ENCODE results near the gene VEGFA.

Gene VEGFA

GRCh38 chr6:43785220-43785752 lies 15.3 kb downstream of the VEGFA start:
- no peak for DNase-seq (ENCODE audit: low spot score)

- no peak for DNase-seq (ENCODE audit: low spot score)
Observed at GRCh38 chr6:43785904-43786303, 15.9 kb downstream of the VEGFA start.

- DNase-seq (ENCODE audit: low spot score): no peak
Observed at GRCh38 chr6:43786664-43787329, 16.8 kb downstream of the VEGFA start.

- DNase-seq (ENCODE audit: low spot score): no peak
Observed at GRCh38 chr6:43788301-43788700, 18.3 kb downstream of the VEGFA start.

- DNase-seq (ENCODE audit: low spot score): no peak
Observed at GRCh38 chr6:43789447-43789846, 19.4 kb downstream of the VEGFA start.

- no peak for DNase-seq (ENCODE audit: low spot score)
Observed at GRCh38 chr6:43790031-43790430, 20.0 kb downstream of the VEGFA start.

GRCh38 chr6:43791745-43792422 lies 21.9 kb downstream of the VEGFA start:
- no peak for DNase-seq (ENCODE audit: low spot score)

GRCh38 chr6:43793154-43793874 lies 23.3 kb downstream of the VEGFA start:
- DNase-seq (ENCODE audit: low spot score): no peak

- DNase-seq (ENCODE audit: low spot score): no peak
Observed at GRCh38 chr6:43793875-43794242, 23.8 kb downstream of the VEGFA start.

- DNase-seq (ENCODE audit: low spot score): no peak
Observed at GRCh38 chr6:43795421-43795820, 25.4 kb downstream of the VEGFA start.

GRCh38 chr6:43796168-43796567 lies 26.2 kb downstream of the VEGFA start:
- no peak for DNase-seq (ENCODE audit: low spot score)

GRCh38 chr6:43796903-43797890 lies 27.2 kb downstream of the VEGFA start:
- DNase-seq (ENCODE audit: low spot score): no peak

GRCh38 chr6:43797919-43798318 lies 27.9 kb downstream of the VEGFA start:
- DNase-seq (ENCODE audit: low spot score): no peak

GRCh38 chr6:43798688-43799444 lies 28.9 kb downstream of the VEGFA start:
- no peak for DNase-seq (ENCODE audit: low spot score)

GRCh38 chr6:43799551-43800297 lies 29.7 kb downstream of the VEGFA start:
- no peak for DNase-seq (ENCODE audit: low spot score)

- DNase-seq (ENCODE audit: low spot score): no peak
Observed at GRCh38 chr6:43800298-43800623, 30.2 kb downstream of the VEGFA start.

- DNase-seq (ENCODE audit: low spot score): no peak
Observed at GRCh38 chr6:43800746-43801494, 30.9 kb downstream of the VEGFA start.

GRCh38 chr6:43801495-43802181 lies 31.6 kb downstream of the VEGFA start:
- no peak for DNase-seq (ENCODE audit: low spot score)
